ENCODE results near the gene TEX26. TPM values are rescaled to one million over a fixed set of nuclear protein-coding genes. Genes with fewer than 3 reads are reported as not detected.

Gene TEX26
- total RNA-seq, 2 donors from 2014 or later, result not detected

DNA sequence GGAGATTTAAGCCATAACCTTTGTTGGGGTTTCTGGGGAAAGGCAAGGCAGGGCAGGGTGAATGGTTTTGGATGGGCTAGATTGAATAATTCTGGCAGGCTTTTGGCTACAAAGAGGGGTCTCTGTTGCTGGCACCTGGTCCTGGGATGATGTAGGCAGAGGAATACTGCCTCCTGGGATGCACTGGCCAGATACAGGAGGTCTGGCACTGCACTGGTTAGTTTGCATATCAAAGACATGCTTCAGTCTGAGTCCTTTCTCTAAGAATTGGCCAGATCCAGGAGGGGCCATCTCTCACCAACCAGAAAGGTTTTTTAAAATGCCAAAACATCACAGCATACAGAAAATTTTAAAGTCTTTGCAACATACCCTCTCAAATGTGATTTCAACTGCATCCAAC, 34.4 kb upstream of the TEX26 start:
- H3K27ac ChIP-seq (ENCODE audit: low read depth, low read length), result no peak overlapping the region
- peaks cover 28% of the 10 kb centered on the region for H3K27me3 ChIP-seq (ENCODE audit: control insufficient read depth, insufficient read depth, low read length, poor library complexity, severe bottlenecking)
- H3K9ac ChIP-seq (ENCODE audit: extremely low read depth, low read length, poor library complexity, severe bottlenecking), result no peak overlapping the region
- H3K9me3 ChIP-seq (ENCODE audit: control insufficient read depth, low read length), result no peaks in the 10 kb centered on the region
- Mint-ChIP-seq H3K36me3 (ENCODE audit: low read depth) (no peaks in the 10 kb centered on the region), H3K27ac (no peak overlapping the region), H3K9me3 (no peaks in the 10 kb centered on the region), H3K4me3 (no peak overlapping the region), H3K27me3 (ENCODE audit: insufficient read depth) (peaks cover 18% of the 10 kb centered on the region), H3K4me1 (peaks cover 1% of the 10 kb centered on the region)
- no peak overlapping the region for H3K4me3 ChIP-seq (ENCODE audit: low read length)
- no peaks in the 10 kb centered on the region for H3K4me1 ChIP-seq (ENCODE audit: control insufficient read depth, insufficient read depth, low read length)
- DNase-seq, result no peak
- TF ChIP-seq, protein P1, sequence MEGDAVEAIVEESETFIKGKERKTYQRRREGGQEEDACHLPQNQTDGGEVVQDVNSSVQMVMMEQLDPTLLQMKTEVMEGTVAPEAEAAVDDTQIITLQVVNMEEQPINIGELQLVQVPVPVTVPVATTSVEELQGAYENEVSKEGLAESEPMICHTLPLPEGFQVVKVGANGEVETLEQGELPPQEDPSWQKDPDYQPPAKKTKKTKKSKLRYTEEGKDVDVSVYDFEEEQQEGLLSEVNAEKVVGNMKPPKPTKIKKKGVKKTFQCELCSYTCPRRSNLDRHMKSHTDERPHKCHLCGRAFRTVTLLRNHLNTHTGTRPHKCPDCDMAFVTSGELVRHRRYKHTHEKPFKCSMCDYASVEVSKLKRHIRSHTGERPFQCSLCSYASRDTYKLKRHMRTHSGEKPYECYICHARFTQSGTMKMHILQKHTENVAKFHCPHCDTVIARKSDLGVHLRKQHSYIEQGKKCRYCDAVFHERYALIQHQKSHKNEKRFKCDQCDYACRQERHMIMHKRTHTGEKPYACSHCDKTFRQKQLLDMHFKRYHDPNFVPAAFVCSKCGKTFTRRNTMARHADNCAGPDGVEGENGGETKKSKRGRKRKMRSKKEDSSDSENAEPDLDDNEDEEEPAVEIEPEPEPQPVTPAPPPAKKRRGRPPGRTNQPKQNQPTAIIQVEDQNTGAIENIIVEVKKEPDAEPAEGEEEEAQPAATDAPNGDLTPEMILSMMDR (conservative IDR thresholded peaks at IDR 0.05), result no peak
- H3K36me3 ChIP-seq (ENCODE audit: control insufficient read depth, insufficient read depth, low read length), result no peaks in the 10 kb centered on the region

DNA sequence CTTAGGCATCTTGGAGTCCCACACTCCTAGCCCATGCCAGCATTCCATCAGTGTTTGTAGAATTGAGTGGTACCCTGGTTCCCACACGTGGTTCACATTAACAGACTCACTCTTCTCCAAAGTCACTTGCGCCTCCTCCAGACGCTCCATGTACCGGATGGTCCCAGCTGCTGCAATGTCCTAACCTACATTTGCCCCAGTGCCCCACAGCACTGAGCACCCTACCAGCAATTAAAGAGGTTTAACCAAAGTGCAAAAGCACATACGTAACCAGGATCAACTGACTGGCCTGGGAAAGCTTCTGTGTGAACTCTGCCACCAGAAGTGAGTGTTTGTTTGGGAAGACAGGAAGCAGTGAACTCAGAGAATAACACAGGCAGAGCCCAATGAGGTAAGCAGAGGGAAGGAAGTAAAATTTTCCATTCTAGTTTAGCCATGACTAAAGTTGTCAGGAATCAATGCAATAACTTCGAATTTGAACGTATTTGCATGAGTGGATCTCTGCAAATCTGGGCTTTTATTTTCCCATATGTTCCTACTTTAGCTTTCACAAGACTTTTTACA, 33.7 kb upstream of the TEX26 start:
- Mint-ChIP-seq H3K4me1 (no peaks in the 10 kb centered on the region), H3K9me3 (no peaks in the 10 kb centered on the region), H3K36me3 (ENCODE audit: low read depth) (no peaks in the 10 kb centered on the region), H3K4me3 (no peak overlapping the region), H3K27me3 (ENCODE audit: insufficient read depth) (peaks cover 25% of the 10 kb centered on the region), H3K27ac (no peak overlapping the region)
- no peak for DNase-seq
- WGBS, 2 experiments (ENCODE audit: insufficient coverage in 1 of 2, insufficient read length in 1 of 2), result 93 to 96% methylated on average over 7 of the region's 7 CpGs
- TF ChIP-seq, protein P1 (conservative IDR thresholded peaks at IDR 0.05), result no peak
- Histone ChIP-seq H3K36me3 (ENCODE audit: control insufficient read depth, insufficient read depth, low read length) (no peaks in the 10 kb centered on the region), H3K9me3 (ENCODE audit: control insufficient read depth, low read length) (no peaks in the 10 kb centered on the region), H3K9ac (ENCODE audit: extremely low read depth, low read length, poor library complexity, severe bottlenecking) (no peak overlapping the region), H3K4me1 (ENCODE audit: control insufficient read depth, insufficient read depth, low read length) (no peaks in the 10 kb centered on the region), H3K27me3 (ENCODE audit: control insufficient read depth, insufficient read depth, low read length, poor library complexity, severe bottlenecking) (peaks cover 35% of the 10 kb centered on the region), H3K27ac (ENCODE audit: low read depth, low read length) (no peak overlapping the region), H3K4me3 (ENCODE audit: low read length) (no peak overlapping the region)

- Mint-ChIP-seq H3K27ac (no peak overlapping the region), H3K27me3 (ENCODE audit: insufficient read depth) (peaks cover 42% of the 10 kb centered on the region), H3K4me1 (no peaks in the 10 kb centered on the region), H3K36me3 (ENCODE audit: low read depth) (no peaks in the 10 kb centered on the region), H3K9me3 (no peaks in the 10 kb centered on the region), H3K4me3 (no peak overlapping the region)
- Histone ChIP-seq H3K9me3 (ENCODE audit: control insufficient read depth, low read length) (no peaks in the 10 kb centered on the region), H3K27me3 (ENCODE audit: control insufficient read depth, insufficient read depth, low read length, poor library complexity, severe bottlenecking) (peaks cover 52% of the 10 kb centered on the region), H3K4me3 (ENCODE audit: low read length) (no peak overlapping the region), H3K36me3 (ENCODE audit: control insufficient read depth, insufficient read depth, low read length) (no peaks in the 10 kb centered on the region), H3K4me1 (ENCODE audit: control insufficient read depth, insufficient read depth, low read length) (no peaks in the 10 kb centered on the region), H3K27ac (ENCODE audit: low read depth, low read length) (no peak overlapping the region), H3K9ac (ENCODE audit: extremely low read depth, low read length, poor library complexity, severe bottlenecking) (no peak overlapping the region)
- TF ChIP-seq, protein P1 (conservative IDR thresholded peaks at IDR 0.05), result no peak
- DNase-seq, result no peak
- WGBS, 2 experiments (ENCODE audit: insufficient coverage in 1 of 2, insufficient read length in 1 of 2), result 89 to 92% methylated on average over 3 to 4 of the region's 4 CpGs
Observed at GRCh38 chr13:30900436-30900835, 32.0 kb upstream of the TEX26 start.

Measured in endodermal cell (in vitro differentiated cells).